ENCODE results near the gene THRSP.
"Not testable (repeated sequence)": the region's sequence is repeated elsewhere in the genome, so short reads cannot be mapped to it uniquely, and the experiment has no call there.

The THRSP gene

DNA sequence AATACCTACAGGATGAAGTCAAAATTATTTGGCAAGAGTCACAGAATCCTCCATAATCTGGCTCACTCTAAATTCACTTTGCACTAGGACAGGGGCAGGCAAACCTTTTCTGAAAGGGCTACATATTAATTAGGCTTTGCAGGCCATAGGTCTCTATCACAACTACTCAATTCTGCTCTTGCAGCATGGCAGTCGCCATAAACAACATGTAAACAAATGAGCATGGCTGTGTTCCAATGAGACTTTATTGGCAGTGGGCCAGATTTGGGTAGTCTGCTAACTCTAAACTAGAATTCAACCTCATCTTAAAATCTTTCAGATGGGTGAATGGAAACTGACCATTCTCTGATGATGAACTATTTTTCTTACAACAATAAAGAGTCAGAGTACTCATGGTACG is 5.8 kb downstream of the THRSP start:
- no peak for DNase-seq

- no peak for DNase-seq
Measured at GRCh38 chr11:78070621-78071020, 7.0 kb downstream of the THRSP start.

DNA sequence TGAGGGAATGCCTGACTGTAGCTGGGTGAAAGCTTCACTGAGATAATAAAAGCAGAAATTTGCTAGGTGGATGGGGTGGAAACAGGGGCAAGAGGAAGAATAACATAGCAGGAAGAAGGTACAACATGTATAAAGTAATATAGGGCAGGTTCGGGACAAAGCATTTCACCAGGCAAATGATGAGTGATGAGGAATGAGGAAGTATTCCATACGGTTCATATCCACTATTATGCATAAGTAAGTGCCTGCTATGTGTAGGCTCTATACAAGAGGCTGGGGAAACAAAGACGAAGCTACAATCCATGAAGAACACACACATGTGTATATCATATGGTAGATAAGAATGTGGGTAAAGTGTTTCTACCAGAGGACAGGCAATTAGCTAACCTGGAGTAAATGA is 8.1 kb downstream of the THRSP start:
- DNase-seq = no peak

- DNase-seq = no peak
Measured at GRCh38 chr11:78072455-78072854, 8.8 kb downstream of the THRSP start.

DNA sequence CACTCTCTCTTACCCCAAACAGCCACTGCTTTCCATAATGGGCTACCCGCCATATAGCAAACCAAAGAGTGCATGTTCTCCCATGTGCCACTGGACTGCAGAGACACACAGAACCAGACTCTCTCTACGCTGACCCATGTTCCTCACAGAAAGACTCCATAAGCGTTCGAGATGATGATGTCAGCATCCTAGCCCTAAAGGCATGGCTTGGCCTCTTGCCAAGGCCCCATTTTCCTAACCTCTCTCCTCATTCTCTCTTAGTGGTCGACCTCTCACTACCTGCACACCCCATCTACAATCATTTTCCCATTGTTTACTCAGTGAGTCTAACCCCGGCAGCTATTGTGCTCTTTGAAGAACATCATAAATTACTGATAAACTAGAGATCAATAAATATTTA is 11.1 kb downstream of the THRSP start:
- DNase-seq = no peak

DNA sequence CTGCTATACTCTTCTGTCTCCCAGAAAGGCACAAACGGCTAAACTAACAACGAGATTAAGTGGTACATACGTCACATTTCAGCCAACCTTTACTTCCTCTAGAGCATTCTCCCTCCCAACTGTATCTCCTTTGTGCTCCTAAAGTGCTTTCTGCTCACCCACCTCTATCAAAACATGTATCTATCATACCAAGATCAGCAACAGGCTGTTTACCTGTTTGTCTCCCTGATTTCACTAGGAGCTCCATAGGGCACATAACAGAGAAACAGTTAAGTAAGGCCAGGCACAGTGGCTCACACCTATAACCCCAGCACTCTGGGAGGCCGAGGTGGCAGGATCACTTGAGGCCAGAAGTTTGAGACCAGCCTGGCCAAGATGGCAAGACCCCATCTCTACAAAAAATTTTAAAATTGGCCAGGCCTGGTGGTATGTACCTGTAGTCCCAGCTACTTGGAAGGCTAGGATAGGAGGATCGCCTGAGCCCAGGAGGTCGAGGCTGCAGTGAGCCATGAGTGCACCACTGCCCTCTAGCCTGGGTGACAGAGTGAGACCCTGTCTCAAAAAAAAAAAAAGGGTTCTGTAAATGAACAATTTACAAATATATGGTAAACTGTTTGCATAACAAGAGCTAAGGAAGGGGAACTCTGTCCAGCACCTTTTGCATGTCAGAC is 13.2 kb downstream of the THRSP start:
- DNase-seq = no peak

DNA sequence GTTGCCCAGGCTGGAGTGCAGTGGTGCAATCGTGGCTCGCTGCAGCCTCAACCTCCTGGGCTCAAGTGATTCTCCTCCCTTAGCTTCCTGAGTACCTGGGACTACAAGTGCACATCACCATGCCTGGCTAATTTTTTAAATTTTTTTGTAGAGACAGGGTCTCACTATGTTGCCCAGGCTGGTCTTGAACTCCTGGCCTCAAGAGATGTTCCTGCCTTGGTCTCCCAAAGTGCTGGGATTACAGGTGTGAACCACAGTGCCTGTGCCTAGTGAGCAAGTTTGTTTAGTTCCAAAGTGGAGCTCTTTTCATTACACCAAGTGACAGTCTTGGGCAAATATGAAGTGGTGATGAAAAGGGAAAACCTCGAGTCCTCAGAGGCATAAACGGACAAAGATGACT is 13.9 kb downstream of the THRSP start:
- not testable (repeated sequence) for DNase-seq

- DNase-seq = no peak
Measured at GRCh38 chr11:78078218-78079167, 14.8 kb downstream of the THRSP start.

DNA sequence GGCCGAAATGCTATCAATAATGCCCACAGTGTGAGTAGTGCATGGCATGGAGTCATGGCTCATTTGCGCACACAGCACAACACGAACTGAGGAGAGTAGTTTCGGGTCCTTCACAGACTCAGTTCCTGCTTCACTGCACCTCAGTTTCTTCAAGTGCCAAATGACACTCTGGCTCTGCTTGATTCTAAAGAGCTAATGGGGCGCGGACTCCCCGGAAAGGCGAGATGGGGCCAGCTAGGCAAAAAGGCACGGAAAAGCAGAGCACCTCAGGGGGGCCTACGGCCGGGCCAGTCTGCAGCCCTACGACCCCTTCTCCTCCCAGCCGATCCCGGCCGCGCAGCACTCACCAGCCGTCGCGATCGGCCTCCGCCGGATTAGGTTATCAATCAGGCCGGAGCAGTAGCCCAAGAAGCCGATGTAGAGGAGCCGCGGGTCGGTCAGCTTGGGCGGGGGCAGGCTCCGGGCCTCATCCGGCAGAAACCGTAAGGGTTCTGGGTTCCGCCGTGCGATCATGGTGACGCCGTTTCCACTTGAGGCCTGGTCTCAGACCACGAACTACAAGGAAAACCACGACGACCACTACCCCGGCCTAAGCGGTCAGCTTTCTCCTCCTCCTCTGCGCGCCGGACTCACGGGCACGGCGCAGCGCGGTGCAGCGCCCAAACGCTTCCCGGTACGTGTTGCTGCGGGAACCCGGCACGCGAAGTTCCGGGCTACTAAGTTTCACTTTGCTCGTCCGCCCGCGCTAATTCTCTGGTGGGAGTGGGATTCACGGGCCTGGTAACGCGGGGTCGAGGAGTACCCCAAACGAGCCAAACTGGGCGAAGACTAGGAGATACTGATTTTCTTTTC is 15.8 kb downstream of the THRSP start, which contains the start of gene NDUFC2:
Gene NDUFC2 (minus strand): TSS at position 631 of the 852 bp plus-strand sequence. CDS start 118 bp downstream, at position 513.
- no peak for DNase-seq

DNA sequence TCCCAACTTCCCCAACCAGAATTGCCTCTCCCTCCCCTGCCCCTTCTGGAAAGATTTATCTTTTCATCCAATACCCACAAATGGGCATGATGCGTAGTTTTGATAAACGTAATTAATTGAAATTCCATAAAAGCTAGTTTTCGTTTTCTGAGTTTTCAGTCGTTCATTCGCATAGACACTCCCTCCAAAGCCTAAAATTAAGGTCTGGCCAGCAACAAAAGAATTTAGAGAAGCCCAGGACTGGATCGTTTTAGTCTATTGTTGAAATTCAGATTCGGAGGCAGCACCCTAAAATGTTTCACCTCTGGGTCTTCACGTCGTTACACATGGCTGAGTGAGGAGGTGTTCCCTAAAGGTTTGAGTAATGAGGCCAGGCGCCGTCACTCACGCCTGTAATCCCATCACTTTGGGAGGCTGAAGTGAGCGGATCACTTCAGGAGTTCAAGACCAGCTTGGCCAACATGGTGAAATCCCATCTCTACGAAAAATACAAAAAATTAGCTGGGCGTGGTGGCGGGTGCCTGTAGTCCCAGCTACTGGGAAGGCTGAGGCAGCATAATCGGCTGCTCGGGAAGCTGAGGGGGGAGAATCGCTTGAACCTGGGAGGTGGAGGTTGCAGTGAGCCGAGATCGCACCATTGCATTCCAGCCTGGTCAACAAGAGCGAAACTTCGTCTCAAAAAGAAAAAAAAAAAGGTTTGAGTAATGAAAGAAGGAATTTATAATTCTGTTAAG is 16.6 kb downstream of the THRSP start:
- no peak for DNase-seq

GRCh38 chr11:78080818-78081495 is 17.3 kb downstream of the THRSP start:
- no peak for DNase-seq

GRCh38 chr11:78081583-78081982 is 17.9 kb downstream of the THRSP start:
- DNase-seq = no peak

DNA sequence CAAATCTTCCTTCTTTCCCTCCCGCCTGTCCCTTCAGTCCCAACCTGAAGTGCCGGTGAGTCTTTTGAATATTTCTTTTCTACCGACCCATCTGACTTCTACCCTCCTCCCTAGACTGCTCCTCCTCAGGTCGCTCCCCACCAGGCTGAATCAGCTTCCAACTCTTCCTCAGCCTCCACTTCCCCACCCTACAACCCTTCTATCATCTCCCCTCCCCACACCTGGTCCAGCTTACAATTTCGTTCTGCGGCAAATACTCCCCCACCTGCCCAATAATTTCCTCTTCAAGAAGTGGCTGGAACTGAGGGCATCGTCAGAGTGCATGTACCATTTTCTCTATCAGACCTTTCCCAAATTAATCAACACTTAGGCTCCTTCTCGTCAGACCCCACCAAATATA is 18.5 kb downstream of the THRSP start:
- no peak for DNase-seq

GRCh38 chr11:78083021-78083420 is 19.4 kb downstream of the THRSP start:
- no peak for DNase-seq

DNA sequence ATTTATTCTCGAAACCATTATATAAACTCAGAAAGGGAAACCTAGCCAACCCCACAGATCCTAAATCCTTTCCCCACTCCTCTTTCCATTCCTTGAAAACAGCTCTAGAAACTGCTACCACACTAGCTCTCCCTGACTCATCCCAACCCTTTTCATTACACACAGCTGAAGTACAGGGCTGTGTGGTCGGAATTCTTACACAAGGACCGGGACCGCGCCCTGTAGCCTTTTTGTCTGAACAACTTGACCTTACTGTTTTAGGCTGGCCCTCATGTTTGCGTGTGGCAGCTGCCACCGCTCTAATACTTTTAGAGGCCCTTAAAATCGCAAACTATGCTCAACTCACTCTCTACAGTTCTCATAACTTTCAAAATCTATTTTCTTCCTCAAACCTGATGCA is 20.8 kb downstream of the THRSP start:
- DNase-seq = not testable (repeated sequence)

GRCh38 chr11:78085972-78086371 is 22.3 kb downstream of the THRSP start:
- DNase-seq = no peak

GRCh38 chr11:78086521-78087074 is 22.9 kb downstream of the THRSP start:
- DNase-seq = not testable (repeated sequence)

- DNase-seq = no peak
Measured at GRCh38 chr11:78094250-78094649, 30.6 kb downstream of the THRSP start.

DNA sequence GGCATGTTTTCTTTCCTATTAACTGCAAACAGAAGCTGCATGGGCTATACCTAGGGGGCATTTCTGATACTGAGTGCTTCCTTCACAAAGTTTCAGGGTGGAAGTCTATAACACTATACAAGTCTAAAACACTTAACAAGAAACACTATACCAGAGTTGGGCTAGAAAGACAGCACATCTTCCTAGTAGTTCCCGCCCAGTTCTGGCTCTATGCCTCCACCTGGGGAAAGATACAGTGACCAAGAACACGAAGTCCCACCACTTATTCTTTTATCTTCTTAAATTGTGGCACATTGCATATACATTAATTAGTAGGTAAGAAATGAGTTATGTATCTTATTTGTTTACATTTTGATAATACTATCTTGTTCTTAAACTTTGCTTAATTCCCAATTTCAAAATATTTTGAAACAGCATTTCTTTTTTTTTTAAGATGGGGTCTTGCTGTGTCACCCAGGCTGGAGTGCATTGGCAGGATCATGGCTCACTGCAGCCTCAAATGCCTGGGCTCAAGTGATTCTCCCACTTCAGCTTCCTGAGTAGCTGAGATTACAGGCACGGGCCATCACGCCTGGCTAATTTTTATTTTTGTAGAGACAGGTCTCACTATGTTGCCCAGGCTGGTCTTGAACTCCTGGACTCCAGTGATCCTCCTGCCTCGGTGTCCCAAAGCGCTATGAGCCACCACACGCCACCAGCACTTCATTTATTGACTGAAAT is 34.2 kb downstream of the THRSP start:
- no peak for DNase-seq

GRCh38 chr11:78099666-78100065 is 36.0 kb downstream of the THRSP start:
- DNase-seq = no peak

GRCh38 chr11:78100261-78100660 is 36.6 kb downstream of the THRSP start:
- no peak for DNase-seq

Measured in cortex of kidney (tissue), 1 donor.